Measurements from ENCODE around the gene PHLDB1. TPM values are rescaled to one million over a fixed set of nuclear protein-coding genes. Genes with fewer than 3 reads are reported as not detected.
"Not testable (repeated sequence)": the region's sequence is repeated elsewhere in the genome, so short reads cannot be mapped to it uniquely, and the experiment has no call there.

The PHLDB1 gene
- total RNA-seq, 1 experiment from 2014 or later = 37.1 TPM

GRCh38 chr11:118574636-118575035 is 32.8 kb upstream of the PHLDB1 start:
- no TSS peak for BruUV-seq (replicated peaks)
- H3K4me1 Mint-ChIP-seq (ENCODE audit: low read depth, unreplicated experiment) = no peaks in the 10 kb centered on the region
- no peak overlapping the region for H3K4me3 Mint-ChIP-seq (ENCODE audit: low read depth, unreplicated experiment)
- CTCF ChIA-PET = no interaction called here
- H3K9me3 Mint-ChIP-seq (ENCODE audit: low read depth, unreplicated experiment) = no peaks in the 10 kb centered on the region
- no peak overlapping the region for H3K27ac Mint-ChIP-seq (ENCODE audit: unreplicated experiment)
- no peak for TF ChIP-seq CTCF (IDR thresholded peaks at IDR 0.05; ENCODE audit: unreplicated experiment)
- intact Hi-C loops (cut with micrococcal nuclease; ENCODE audit: unreplicated experiment) = no loop called here
- no peaks in the 10 kb centered on the region for H3K27me3 Mint-ChIP-seq (ENCODE audit: unreplicated experiment)
- DNase-seq = no peak
- peaks cover 37% of the 10 kb centered on the region for H3K36me3 Mint-ChIP-seq (ENCODE audit: insufficient read depth, unreplicated experiment)

GRCh38 chr11:118577995-118578394 is 29.4 kb upstream of the PHLDB1 start:
- intact Hi-C loops (cut with micrococcal nuclease; ENCODE audit: unreplicated experiment); H3K27me3 Mint-ChIP-seq (ENCODE audit: unreplicated experiment); DNase-seq; H3K4me1 Mint-ChIP-seq (ENCODE audit: low read depth, unreplicated experiment); CTCF ChIA-PET; H3K4me3 Mint-ChIP-seq (ENCODE audit: low read depth, unreplicated experiment); H3K9me3 Mint-ChIP-seq (ENCODE audit: low read depth, unreplicated experiment); H3K27ac Mint-ChIP-seq (ENCODE audit: unreplicated experiment); BruUV-seq (replicated peaks): not testable (repeated sequence)
- peaks cover 25% of the 10 kb centered on the region for H3K36me3 Mint-ChIP-seq (ENCODE audit: insufficient read depth, unreplicated experiment)

GRCh38 chr11:118581057-118581456 is 26.4 kb upstream of the PHLDB1 start:
- no peaks in the 10 kb centered on the region for H3K9me3 Mint-ChIP-seq (ENCODE audit: low read depth, unreplicated experiment)
- H3K27me3 Mint-ChIP-seq (ENCODE audit: unreplicated experiment) = no peaks in the 10 kb centered on the region
- H3K4me1 Mint-ChIP-seq (ENCODE audit: low read depth, unreplicated experiment) = no peaks in the 10 kb centered on the region
- CTCF ChIA-PET = no interaction called here
- BruUV-seq (replicated peaks) = no TSS peak
- no peak for DNase-seq
- no peak for TF ChIP-seq CTCF (IDR thresholded peaks at IDR 0.05; ENCODE audit: unreplicated experiment)
- peaks cover 34% of the 10 kb centered on the region for H3K36me3 Mint-ChIP-seq (ENCODE audit: insufficient read depth, unreplicated experiment)
- H3K4me3 Mint-ChIP-seq (ENCODE audit: low read depth, unreplicated experiment) = no peak overlapping the region
- no peak overlapping the region for H3K27ac Mint-ChIP-seq (ENCODE audit: unreplicated experiment)
- intact Hi-C loops (cut with micrococcal nuclease; ENCODE audit: unreplicated experiment) = no loop called here

- CTCF ChIA-PET = no interaction called here
- Mint-ChIP-seq H3K9me3 (ENCODE audit: low read depth, unreplicated experiment) (no peaks in the 10 kb centered on the region), H3K27me3 (ENCODE audit: unreplicated experiment) (no peaks in the 10 kb centered on the region), H3K4me1 (ENCODE audit: low read depth, unreplicated experiment) (no peaks in the 10 kb centered on the region), H3K4me3 (ENCODE audit: low read depth, unreplicated experiment) (no peak overlapping the region), H3K36me3 (ENCODE audit: insufficient read depth, unreplicated experiment) (peaks cover 44% of the 10 kb centered on the region), H3K27ac (ENCODE audit: unreplicated experiment) (no peak overlapping the region)
- TF ChIP-seq CTCF (IDR thresholded peaks at IDR 0.05; ENCODE audit: unreplicated experiment) = no peak
- no TSS peak for BruUV-seq (replicated peaks)
- DNase-seq = no peak
- intact Hi-C loops (cut with micrococcal nuclease; ENCODE audit: unreplicated experiment) = no loop called here
Observed at GRCh38 chr11:118587952-118588351, 19.5 kb upstream of the PHLDB1 start.

- H3K27me3 Mint-ChIP-seq (ENCODE audit: unreplicated experiment) = no peaks in the 10 kb centered on the region
- H3K36me3 Mint-ChIP-seq (ENCODE audit: insufficient read depth, unreplicated experiment) = peaks cover 23% of the 10 kb centered on the region
- CTCF ChIA-PET = no interaction called here
- H3K4me1 Mint-ChIP-seq (ENCODE audit: low read depth, unreplicated experiment) = no peaks in the 10 kb centered on the region
- no peak overlapping the region for H3K4me3 Mint-ChIP-seq (ENCODE audit: low read depth, unreplicated experiment)
- intact Hi-C loops (cut with micrococcal nuclease; ENCODE audit: unreplicated experiment) = no loop called here
- no peak for TF ChIP-seq CTCF (IDR thresholded peaks at IDR 0.05; ENCODE audit: unreplicated experiment)
- DNase-seq = no peak
- H3K9me3 Mint-ChIP-seq (ENCODE audit: low read depth, unreplicated experiment) = no peaks in the 10 kb centered on the region
- no peak overlapping the region for H3K27ac Mint-ChIP-seq (ENCODE audit: unreplicated experiment)
- BruUV-seq (replicated peaks) = no TSS peak
Observed at GRCh38 chr11:118592616-118593367, 14.6 kb upstream of the PHLDB1 start.
